Left forelimb (tissue), 1 donor: Measurements from ENCODE around the gene FUT6.

Experiments used
- DNase-seq: peaks from one replicate; pipeline ENCODE4 v3.0.0-alpha.2; 2018; ENCODE audit warnings: low spot score

FUT6 gene

GRCh38 chr19:5804516-5805461 is 34.7 kb downstream of the FUT6 start, which contains the start of gene NRTN:
NRTN (plus strand) TSS chr19:5805067; CDS start chr19:5824166, 19,099 bp downstream.
- no peak for DNase-seq

- peak; percentile 95 for DNase-seq
These were observed 35.6 kb downstream of the FUT6 start for GRCh38 chr19:5803752-5804515.

DNA sequence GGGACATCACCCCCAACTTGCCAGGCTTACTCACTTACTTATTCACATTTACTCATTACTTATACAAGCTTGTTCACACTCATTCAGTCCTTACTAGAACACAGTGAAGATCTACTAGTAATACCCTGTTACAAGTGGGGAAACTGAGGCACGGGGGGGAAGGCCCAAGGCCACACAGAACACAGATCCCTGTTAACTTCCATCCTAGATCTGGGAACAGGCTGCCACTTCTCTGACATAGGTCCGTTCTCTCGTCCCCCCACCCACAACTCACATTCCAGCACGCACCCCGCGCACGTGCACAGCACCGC is 36.1 kb downstream of the FUT6 start:
- DNase-seq = no peak

- peak; percentile 73 for DNase-seq
These were observed 37.5 kb downstream of the FUT6 start for GRCh38 chr19:5801796-5802619.

DNA sequence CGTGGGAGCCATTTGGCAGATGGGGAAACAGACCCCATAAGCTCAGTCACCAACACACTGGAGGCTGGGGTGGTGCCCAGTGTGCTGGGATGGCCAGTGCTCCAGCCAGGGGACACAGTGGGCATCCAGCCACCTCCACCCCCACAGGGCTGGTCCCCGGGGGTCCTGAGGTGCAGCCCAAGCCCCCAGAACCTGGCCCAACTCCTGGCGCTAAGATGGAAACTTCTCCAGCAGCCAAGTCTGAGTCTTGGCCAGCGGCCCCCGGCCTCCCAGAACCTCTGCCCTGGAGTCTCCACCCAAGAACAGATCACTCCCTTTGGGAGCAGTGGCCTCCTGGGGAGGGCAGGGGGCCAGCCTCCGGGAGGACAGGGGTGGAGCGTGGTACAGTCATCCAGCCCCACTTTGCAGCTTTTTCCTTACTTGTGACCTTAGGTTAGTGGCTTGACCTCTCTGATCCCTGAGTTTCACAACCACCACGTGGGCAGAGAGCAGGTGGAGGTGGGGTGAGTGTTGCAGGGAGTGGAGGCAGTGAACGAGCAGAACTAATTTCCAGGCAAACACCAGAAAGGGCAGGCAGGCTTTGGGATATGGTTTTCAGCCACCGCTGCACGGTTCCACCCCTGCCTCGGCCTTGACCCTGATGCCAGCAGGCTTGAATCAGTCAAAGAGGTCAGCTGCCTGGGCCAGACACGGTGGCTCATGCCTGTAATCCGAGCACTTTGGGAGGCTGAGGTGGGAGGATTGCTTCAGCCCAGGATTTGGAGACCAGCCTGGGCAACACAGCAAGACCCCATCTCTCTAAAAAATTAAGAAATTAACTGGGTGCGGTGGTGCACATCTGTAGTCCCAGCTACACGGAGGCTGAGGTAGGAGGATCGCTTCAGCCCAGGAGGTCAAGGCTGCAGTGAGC is 38.9 kb downstream of the FUT6 start:
- peak; percentile 60 for DNase-seq

DNA sequence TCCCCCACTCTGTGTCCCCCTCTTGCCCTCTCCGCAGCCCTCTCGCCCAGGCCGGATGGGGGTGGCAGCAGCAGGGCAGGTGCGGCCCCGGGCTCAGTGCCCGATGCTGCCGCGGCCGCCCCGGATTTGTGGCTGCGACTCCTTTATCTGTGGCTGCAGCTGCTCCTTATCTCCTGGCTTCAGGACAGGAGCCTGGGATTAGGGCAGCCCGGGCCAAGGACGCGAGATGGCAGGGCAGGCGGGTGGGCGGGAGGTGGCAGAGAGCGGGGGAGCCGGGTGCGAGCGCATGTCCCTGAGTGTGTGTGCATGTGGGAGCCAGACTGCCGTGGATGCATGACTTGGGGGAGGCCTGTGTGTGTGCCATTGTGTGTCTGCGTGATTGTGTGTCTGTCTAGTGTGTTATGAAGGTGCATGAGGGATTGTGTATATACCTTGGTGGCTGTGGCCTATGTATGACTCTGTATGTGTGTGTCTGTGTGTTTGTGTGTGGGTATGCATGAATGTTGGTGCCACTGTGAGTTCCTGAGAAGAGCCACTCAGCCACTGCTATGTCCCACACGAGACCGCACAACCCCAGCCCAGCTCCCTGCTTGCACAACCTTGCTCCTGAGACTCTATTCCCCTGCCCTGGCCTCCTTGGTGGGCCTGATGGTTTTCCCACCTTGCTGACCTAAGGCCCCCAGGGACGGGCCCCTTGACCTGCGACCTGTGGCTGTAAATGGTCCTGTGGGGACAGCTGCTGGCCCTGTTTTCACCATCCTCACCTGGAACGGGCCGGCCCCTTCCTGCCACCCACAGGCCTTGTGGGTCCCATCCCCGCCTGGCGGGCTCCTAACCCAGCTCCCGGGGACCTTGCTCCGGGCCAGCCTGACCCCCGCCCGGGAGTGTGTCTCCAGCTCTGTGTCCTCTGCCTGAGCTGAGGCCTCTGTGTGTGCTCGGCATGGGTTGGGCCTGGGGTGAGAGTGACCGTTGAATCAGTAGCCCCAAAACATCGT is 40.0 kb downstream of the FUT6 start:
- no peak for DNase-seq

GRCh38 chr19:5798244-5798643 is 41.3 kb downstream of the FUT6 start:
- no peak for DNase-seq

DNA sequence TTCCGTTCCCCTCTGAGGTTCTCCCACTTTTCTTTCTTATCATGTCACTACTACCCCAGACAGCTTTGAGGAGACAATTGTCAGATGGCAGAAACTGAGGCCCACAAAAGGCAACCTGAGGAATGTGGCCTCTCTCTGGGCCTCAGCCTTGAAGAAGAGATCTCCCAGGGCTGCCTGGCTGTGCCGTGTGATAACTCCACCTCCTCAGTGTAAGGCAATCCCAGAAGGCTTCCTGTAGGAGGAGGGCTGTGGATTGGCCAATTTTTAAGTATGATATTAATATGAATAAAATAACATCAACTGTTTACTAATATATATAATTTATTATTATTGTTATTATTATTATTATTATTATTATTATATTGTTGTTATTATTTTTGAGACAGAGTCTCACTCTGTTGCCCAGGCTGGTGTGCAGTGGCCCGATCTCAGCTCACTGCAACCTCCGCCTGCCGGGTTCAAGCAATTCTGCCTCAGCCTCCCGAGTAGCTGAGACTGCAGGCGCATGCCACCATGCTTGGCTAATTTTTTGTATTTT is 44.1 kb downstream of the FUT6 start:
- DNase-seq = no peak

- DNase-seq = no peak
These were observed 46.3 kb downstream of the FUT6 start for GRCh38 chr19:5793188-5793587.

GRCh38 chr19:5792224-5792623 is 47.3 kb downstream of the FUT6 start:
- DNase-seq = no peak

DNA sequence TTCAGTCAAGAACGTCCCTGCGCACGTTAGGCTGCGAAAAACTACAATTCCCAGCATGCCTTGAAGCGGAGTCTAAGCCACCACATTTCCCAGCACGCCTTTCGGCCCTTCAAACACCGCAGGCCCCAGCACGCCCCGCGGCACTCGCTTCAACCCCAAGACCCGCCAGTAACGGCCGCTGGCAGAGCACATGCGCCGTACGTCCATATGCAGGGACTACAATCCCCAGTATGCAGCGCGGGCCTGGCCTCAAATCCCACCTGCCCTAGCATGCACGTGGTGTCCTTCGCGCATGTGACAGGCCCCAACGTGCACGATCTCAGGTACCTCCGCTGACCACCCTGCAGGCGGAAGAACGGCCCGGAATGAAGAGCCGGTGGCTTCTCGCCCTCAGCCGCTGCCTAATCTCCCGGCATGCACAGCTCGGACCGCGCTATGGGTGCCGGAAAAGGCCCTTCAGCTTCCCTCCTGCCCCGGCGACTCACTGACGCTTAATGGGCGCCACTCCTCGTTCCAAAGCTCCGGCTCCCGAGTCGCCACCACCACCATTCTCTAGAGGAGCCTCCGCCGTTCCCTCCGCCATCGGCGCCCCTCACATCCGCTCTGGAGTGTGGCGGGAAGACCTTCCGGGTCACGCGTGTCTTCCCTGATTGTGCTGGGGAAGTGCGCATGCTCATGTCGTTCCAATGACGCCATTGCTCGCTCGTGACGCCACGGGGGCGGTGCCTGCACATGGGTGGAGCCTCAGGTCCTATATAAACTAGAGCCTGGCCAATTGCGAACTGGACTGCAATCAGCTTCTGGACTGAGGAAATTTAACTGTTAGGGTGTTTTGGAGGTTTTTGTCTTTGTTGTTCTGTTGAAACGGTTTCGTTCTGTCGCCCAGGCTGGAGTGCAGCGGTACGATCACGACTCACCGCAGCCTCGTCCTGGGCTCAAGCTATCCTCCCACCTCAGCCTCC is 48.7 kb downstream of the FUT6 start, which contains the start of gene DUS3L:
DUS3L (minus strand) TSS at position 605 of the 962 bp plus-strand sequence; CDS start at position 583, 22 bp downstream.
- peak; percentile 96 for DNase-seq

- DNase-seq = no peak
These were observed 49.5 kb downstream of the FUT6 start for GRCh38 chr19:5789886-5790558.

- no peak for DNase-seq
These were observed 50.1 kb downstream of the FUT6 start for GRCh38 chr19:5789351-5789761.

DNA sequence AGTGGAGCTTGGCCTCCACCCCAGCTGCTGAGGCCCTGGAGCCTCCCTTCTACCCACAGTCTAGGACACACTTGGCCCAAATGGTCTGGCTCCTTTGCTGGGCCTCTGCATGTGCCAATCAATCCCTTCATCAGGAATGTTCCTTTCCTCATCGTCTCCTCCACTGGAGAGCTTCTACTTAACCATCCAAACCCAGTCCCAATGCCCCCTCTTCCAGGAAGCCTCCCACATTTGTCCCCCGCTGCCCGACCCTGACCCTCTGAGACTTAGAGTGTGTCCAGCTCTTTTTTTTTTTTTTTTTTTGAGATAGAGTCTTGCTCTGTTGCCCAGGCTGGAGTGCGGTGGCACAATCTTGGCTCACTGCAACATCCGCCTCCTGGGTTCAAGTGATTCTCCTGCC is 51.1 kb downstream of the FUT6 start:
- no peak for DNase-seq

GRCh38 chr19:5787409-5788182 is 51.9 kb downstream of the FUT6 start:
- DNase-seq = no peak

GRCh38 chr19:5786593-5787408 is 52.7 kb downstream of the FUT6 start:
- no peak for DNase-seq
